ENCODE results near the gene NINJ1.
"Not testable (repeated sequence)": the region's sequence is repeated elsewhere in the genome, so short reads cannot be mapped to it uniquely, and the experiment has no call there.

NINJ1 gene

DNA sequence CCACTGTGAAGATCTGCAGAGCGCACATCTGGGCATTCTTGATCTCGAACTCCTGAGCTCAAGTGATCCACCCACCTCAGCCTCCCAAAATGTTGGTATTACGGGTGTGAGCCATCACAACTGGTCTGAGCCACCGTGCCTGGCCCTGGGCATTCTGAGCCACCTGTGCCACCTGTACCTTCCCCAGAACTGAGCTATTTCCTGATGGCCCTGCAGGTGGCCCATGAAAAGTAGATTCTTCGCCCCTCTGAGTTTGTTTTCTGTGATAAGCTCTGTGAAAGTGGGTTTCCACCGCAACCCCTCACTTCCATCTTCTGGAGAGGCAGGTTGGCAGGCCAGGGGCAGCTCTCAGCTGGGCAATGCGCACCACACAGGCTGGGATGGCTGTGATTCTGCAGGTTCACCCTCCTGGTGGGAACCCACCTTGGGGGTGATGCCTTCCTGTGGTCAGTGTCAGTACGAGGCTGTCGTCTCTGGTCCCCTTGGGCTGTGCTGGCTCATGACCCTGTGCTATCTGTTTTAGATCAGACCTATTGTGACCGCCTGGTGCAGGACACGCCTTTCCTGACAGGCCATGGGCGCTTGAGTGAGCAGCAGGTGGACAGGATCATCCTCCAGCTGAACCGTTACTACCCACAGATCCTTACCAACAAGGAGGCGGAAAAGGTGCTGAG, 26.8 kb downstream of the NINJ1 start:
- DNase-seq, result no peak

DNA sequence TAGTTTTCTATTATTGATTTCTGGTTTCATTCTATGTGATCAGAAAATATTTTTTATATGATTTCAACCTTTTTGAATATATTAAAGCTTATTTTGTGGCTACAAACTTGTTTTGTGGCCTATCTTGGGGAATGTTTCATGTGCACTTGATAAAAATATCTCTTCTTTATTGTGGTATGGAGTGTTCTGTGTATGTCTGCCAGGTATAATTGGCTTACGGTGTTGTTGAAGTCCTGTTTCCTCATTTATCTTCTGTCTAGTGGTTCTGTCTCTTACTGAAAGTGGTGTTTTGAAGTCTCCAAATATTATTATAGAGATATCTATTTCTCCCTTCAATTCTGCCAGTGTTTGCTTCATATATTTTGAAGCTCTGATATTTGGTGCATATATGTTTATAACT, 28.4 kb downstream of the NINJ1 start:
- no peak for DNase-seq

- DNase-seq, result not testable (repeated sequence)
Observed at GRCh38 chr9:93101086-93101485, 33.0 kb downstream of the NINJ1 start.

DNA sequence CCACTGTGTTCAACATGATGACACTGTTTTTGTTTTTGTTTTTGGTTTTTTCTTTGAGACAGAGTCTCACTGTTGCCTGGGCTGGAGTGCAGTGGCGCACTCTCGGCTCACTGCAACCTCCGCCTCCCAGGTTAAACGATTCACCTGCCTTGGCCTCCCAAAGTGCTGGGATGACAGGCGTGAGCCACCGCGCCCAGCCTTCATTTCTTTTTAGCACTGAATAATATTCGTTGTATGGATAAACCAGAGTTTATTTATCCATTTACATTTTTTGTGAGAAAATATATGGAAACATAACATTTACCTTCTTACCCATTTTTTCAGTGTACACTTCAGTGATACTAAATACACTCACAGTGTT, 33.8 kb downstream of the NINJ1 start:
- no peak for DNase-seq

- no peak for DNase-seq
Observed at GRCh38 chr9:93099551-93100275, 34.3 kb downstream of the NINJ1 start.

DNA sequence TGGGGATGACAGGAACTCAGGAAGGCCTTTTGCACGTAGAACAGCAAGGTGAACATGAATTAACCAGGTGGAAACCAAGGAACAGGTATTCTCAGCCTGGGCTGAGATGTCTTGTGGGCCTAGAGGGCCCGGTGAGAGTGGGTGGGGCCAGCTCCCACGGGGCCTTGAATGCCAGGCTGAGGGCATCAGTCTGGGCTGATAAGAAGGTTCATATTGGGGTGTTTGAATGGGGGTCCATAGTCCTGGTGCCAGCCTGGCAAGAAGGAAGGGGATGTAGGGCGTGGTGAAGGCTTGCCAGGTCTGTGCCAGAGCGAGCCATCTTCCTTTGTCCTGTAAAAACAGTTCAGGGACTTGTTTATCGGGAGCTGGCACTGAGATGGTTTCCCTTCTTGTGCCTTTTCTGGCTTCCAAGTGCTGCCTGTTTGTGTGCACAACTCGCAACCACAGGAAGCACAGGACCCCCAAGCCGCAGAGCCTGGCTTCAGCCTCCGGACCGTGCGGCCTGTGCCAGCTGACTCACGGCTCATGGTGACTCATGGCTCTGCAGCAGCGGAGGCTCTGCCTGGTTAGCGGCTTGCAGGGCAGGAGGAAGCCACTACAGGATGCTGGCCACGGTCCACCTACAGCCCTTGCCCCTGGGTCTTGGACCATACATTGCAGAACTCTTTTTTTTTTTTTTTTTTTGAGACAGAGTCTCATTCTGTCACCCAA, 35.7 kb downstream of the NINJ1 start:
- peak in 54 of 56 donors; percentile 11 to 97 (median 56) for DNase-seq

GRCh38 chr9:93097511-93098201, 36.4 kb downstream of the NINJ1 start:
- peak in 32 of 56 donors; percentile 9 to 80 (median 33) for DNase-seq

- DNase-seq, result peak in 1 of 56 donors; percentile 55
Observed at GRCh38 chr9:93096811-93097382, 37.2 kb downstream of the NINJ1 start.

GRCh38 chr9:93096131-93096802, 37.8 kb downstream of the NINJ1 start, which contains the start of gene CARD19:
Gene CARD19 (plus strand): TSS chr9:93096217. CDS start chr9:93096346, 129 bp downstream.
- DNase-seq, result peak in 15 of 56 donors; percentile 42 to 75 (median 55)

DNA sequence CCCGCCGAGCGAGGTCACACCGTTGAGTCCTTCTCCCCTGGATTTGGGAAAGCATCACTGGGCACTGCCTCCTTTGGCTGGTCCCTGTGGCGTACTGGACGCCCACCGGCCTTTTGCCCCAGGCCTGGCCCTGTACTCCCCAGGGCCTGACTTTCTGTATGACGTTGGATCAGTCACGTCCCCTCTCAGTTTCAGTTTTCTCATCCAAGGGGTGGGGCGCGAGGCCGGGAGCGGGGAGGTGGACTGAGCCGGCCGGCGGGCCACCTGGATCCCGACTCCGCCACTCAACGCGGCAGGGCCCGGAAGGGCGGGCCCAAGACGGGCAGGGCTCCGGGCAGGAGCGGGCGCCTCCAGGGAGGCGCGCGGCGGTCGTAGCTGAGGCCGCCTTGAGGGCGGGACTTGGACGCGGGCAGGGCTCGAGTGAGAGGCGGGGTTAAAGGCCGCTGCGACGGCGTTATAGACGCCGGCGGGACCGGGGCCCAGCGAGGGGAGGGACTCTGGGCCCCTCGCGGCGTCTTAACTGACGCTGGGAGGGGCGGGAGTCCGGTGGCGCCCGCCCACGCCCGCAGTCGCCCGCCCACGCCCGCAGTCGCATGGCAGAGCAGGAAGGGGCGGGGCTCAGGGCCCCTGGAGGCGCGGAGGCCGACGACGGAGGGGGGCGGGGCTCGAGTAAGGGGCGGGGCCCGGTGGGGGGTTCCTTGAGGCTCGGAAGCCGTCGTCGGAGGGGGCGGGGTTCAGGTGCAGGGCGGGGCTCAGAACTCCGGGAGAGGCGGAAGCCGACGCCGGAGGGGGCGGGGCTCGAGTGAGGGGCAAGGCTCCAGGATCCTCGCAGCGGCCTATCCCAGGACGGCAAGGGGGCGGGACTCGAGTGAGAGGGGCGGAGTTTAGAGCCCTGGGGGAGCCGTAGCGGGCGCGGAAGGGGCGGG, 38.6 kb downstream of the NINJ1 start:
- peak; percentile 93 to 100 (median 100) for DNase-seq

GRCh38 chr9:93094658-93095204, 39.3 kb downstream of the NINJ1 start:
- peak in 33 of 56 donors; percentile 12 to 63 (median 35) for DNase-seq

- no peak for DNase-seq
Observed at GRCh38 chr9:93093877-93094657, 40.0 kb downstream of the NINJ1 start.

DNA sequence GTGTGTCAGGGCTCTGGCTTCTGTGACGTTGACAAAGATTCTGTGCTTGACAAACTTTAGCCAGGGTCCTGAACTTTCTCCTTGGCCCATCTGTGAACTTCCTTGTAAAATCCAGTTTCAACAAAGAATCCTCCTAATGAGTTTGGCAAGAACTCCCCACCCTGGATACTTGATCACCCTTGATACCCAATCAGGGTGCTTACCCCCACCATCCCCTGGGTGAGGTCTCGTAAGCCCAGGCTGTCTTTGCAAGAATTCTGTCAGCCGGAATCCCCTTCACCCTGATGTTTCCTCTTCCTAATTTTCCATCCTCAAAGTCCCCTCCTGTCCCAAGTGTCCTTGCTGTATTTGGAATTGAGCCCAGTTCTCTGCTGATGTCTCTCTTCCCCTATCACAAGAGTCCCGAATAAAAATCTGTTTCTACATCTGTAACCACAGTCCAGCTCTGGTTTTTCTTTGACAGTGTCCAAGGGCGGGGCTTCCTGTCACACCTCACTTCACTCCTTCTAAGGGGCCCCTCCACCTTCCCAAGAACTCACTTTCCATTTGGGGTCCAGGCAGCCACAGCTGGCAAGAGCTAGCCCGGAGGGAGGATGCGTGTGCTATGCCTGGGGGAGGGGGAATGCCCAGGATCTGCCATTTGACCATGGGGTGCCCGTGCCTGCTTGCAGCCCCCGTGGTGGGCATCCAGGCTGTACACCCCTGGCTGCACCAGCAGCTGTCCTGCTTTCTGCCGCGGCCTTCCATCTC, 40.7 kb downstream of the NINJ1 start:
- DNase-seq, result no peak

GRCh38 chr9:93092251-93092991, 41.6 kb downstream of the NINJ1 start:
- no peak for DNase-seq

GRCh38 chr9:93091453-93092081, 42.5 kb downstream of the NINJ1 start:
- DNase-seq, result peak in 1 of 56 donors; percentile 53

DNA sequence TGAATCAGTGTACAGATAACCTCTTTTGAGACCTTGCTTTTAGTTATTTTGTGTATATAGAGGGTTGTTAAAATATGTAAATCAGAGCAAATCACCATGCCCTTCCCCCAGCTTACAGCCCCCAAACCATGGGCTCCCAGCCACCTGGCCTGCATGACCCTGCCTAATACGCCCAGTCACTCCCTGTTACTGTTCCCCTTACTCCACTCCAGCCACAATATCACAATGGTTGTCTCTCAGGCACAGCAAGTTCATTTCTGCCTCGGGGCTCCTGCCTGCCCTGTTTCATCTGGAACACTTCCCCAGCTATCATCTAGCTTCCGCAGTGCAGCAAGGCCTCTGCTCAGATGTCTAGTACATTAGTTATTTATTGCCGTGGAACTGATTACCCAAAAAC, 43.0 kb downstream of the NINJ1 start:
- DNase-seq, result no peak
